Measurements from ENCODE around the gene ZBTB21. TPM values are rescaled to one million over a fixed set of nuclear protein-coding genes. Genes with fewer than 3 reads are reported as not detected.

ZBTB21 gene
- total and polyA plus RNA-seq, 2 of the 4 experiments (the other 2 are of a cell fraction): 6.8 to 12.0 TPM

- peak; percentile 72; the same call in 1 of the 2 replicates for TF ChIP-seq MAZ (IDR thresholded peaks at IDR 0.05; ENCODE audit: borderline replicate concordance, low read depth, low read length)
- TF ChIP-seq ELK1 (IDR thresholded peaks at IDR 0.05; ENCODE audit: borderline replicate concordance, low read depth, low read length): no peak
Measured at GRCh38 chr21:41953831-41954653, 56.1 kb downstream of the ZBTB21 start, which contains the start of gene C2CD2 (continued).
